ENCODE results near the gene APLN. TPM values are rescaled to one million over a fixed set of nuclear protein-coding genes. Genes with fewer than 3 reads are reported as not detected.
A peak's percentile ranks its signal among the peaks of the same experiment; 100 is the strongest.

APLN gene
- total RNA-seq, 3 donors from 2014 or later, result 0.29 to 0.43 (median 0.41) TPM

- DNase-seq, result no peak
- TF ChIP-seq CTCF (IDR thresholded peaks at IDR 0.05), result no peak
- Histone ChIP-seq H3K4me1 (ENCODE audit: low read depth) (no peaks in the 10 kb centered on the region), H3K36me3 (ENCODE audit: low read depth) (no peaks in the 10 kb centered on the region), H3K4me3 (no peak overlapping the region), H3K9me3 (no peaks in the 10 kb centered on the region)
- intact Hi-C loops (cut with DNase I, micrococcal nuclease), result loop anchor here in 1 of 2 donors (10.0 kb wide), 1 partner anchor 86 kb away; no protein-coding TSS in a partner anchor
- no peak for ATAC-seq
Measured at GRCh38 chrX:129638917-129639316, 15.8 kb downstream of the APLN start.

- H3K36me3 ChIP-seq (ENCODE audit: low read depth), result no peaks in the 10 kb centered on the region
- peak; percentile 71 to 79 (median 78) for DNase-seq
- H3K9me3 ChIP-seq, result no peaks in the 10 kb centered on the region
- no peak overlapping the region for H3K4me3 ChIP-seq
- peak; percentile 74 for TF ChIP-seq CTCF (IDR thresholded peaks at IDR 0.05)
- ATAC-seq, result peak; percentile 80
- intact Hi-C loops (cut with DNase I, micrococcal nuclease), result loop anchor here in 1 of 2 donors (10.0 kb wide), 1 partner anchor 87 kb away; no protein-coding TSS in a partner anchor
- no peaks in the 10 kb centered on the region for H3K4me1 ChIP-seq (ENCODE audit: low read depth)
Measured at GRCh38 chrX:129637217-129638109, 17.3 kb downstream of the APLN start.

- no peaks in the 10 kb centered on the region for H3K36me3 ChIP-seq (ENCODE audit: low read depth)
- peak; percentile 68 to 75 (median 74) for DNase-seq
- no peak for TF ChIP-seq CTCF (IDR thresholded peaks at IDR 0.05)
- H3K9me3 ChIP-seq, result no peaks in the 10 kb centered on the region
- H3K4me3 ChIP-seq, result no peak overlapping the region
- intact Hi-C loops (cut with DNase I, micrococcal nuclease), result loop anchor here in 1 of 2 donors (10.0 kb wide), 1 partner anchor 89 kb away; no protein-coding TSS in a partner anchor
- peak; percentile 92 for ATAC-seq
- no peaks in the 10 kb centered on the region for H3K4me1 ChIP-seq (ENCODE audit: low read depth)
Measured at GRCh38 chrX:129636175-129636681, 18.5 kb downstream of the APLN start.

GRCh38 chrX:129634541-129634940 lies 20.2 kb downstream of the APLN start:
- Histone ChIP-seq H3K4me1 (ENCODE audit: low read depth) (no peaks in the 10 kb centered on the region), H3K36me3 (ENCODE audit: low read depth) (no peaks in the 10 kb centered on the region), H3K4me3 (no peak overlapping the region), H3K9me3 (no peaks in the 10 kb centered on the region)
- intact Hi-C loops (cut with DNase I, micrococcal nuclease), result loop anchor here in 1 of 2 donors (10.0 kb wide), 1 partner anchor 90 kb away; no protein-coding TSS in a partner anchor
- DNase-seq, result no peak
- TF ChIP-seq CTCF (IDR thresholded peaks at IDR 0.05), result no peak
- ATAC-seq, result no peak

- ATAC-seq (no peak), DNase-seq (no peak)
- no peak for TF ChIP-seq CTCF (IDR thresholded peaks at IDR 0.05)
- Histone ChIP-seq H3K4me3 (no peak overlapping the region), H3K36me3 (ENCODE audit: low read depth) (no peaks in the 10 kb centered on the region), H3K9me3 (no peaks in the 10 kb centered on the region), H3K4me1 (ENCODE audit: low read depth) (no peaks in the 10 kb centered on the region)
- intact Hi-C loops (cut with DNase I, micrococcal nuclease), result loop anchor here in 1 of 2 donors (10.0 kb wide), 1 partner anchor 92 kb away; no protein-coding TSS in a partner anchor
Measured at GRCh38 chrX:129632443-129632842, 22.3 kb downstream of the APLN start.
